NB4 (cell line): Measurements from ENCODE around the gene PRR3.

Experiments
- CTCF ChIP-seq: IDR thresholded peaks from one replicate; pipeline ENCODE4 v1.5.1; 2012; ENCODE audit warnings: low read depth, low read length
- POLR2A ChIP-seq: IDR thresholded peaks from 2 replicates; pipeline ENCODE4 v1.6.1; 2011; ENCODE audit warnings: mild to moderate bottlenecking; ENCODE audit not compliant: insufficient read length; ENCODE audit errors: extremely low read depth
- TF ChIP-seq, protein P1 (sequence below): IDR thresholded peaks from 2 replicates; pipeline ENCODE4 v1.6.1; 2011; ENCODE audit warnings: low read depth, low read length

DNA sequence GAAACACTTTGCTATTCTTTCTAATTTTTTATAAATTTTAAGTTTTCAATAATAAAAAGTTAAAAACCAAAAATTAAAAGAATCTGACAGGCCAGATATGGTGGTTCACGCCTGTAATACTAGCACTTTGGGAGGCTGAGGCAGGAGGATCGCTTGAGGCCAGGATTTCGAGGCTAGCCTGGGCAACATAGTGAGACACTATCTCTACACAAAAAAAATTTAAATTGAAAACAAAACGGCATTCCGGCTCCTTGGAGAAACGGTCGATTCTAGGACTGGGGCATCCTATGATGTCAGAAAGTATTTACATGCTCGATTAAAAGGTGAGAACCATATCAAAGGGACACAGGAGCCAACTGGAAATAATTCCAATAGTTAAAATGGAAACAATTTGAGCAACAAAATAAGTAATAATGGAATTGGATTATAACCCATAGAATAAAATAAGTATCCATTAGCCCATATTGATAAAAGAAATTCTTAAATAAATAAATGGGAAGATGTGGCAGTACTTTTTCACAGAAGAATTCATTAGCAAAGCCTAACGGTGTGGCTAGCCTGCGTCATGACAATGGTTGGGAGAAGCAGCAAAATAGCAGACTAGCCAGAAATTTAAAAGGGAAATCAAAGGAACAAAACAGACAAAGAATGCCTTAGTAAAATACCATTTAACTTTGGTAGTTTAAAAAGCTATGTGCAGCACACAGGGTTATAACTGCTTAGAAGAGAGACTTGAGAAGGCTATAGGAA lies 46.5 kb upstream of the PRR3 start:
- TF ChIP-seq, protein P1, sequence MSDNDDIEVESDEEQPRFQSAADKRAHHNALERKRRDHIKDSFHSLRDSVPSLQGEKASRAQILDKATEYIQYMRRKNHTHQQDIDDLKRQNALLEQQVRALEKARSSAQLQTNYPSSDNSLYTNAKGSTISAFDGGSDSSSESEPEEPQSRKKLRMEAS = no peak
- TF ChIP-seq POLR2A (no peak), CTCF (no peak)
